Glutamatergic neuron (in vitro differentiated cells): ENCODE data around the gene ORAI3. TPM values are rescaled to one million over a fixed set of nuclear protein-coding genes. Genes with fewer than 3 reads are reported as not detected.

ENCODE experiments used
- DNase-seq: peaks from one replicate; pipeline ENCODE4 v3.0.0; 2022
- H3K27ac Mint-ChIP-seq: one replicate; pipeline ENCODE4 v1.8.0; 2020; ENCODE audit warnings: mild to moderate bottlenecking, mixed read lengths, inconsistent platforms; ENCODE audit not compliant: unreplicated experiment
- H3K27me3 Mint-ChIP-seq: one replicate; pipeline ENCODE4 v1.8.0; 2020; ENCODE audit warnings: mild to moderate bottlenecking, moderate library complexity, mixed read lengths, inconsistent platforms; ENCODE audit not compliant: unreplicated experiment
- H3K36me3 Mint-ChIP-seq: one replicate; pipeline ENCODE4 v1.8.0; 2020; ENCODE audit warnings: mild to moderate bottlenecking, mixed read lengths, inconsistent platforms; ENCODE audit not compliant: unreplicated experiment
- H3K4me1 Mint-ChIP-seq: one replicate; pipeline ENCODE4 v1.8.0; 2020; ENCODE audit warnings: mild to moderate bottlenecking, low read depth, mixed read lengths, inconsistent platforms; ENCODE audit not compliant: unreplicated experiment
- H3K4me3 Mint-ChIP-seq: one replicate; pipeline ENCODE4 v1.8.0; 2020; ENCODE audit warnings: mild to moderate bottlenecking, mixed read lengths, inconsistent platforms; ENCODE audit not compliant: unreplicated experiment
- H3K9me3 Mint-ChIP-seq: one replicate; pipeline ENCODE4 v1.8.0; 2020; ENCODE audit warnings: mild to moderate bottlenecking, moderate library complexity, mixed read lengths, inconsistent platforms; ENCODE audit not compliant: unreplicated experiment
- total RNA-seq: library from RNA; stranded (reverse); fragmentation: NEBNext Ultra II Directional; extraction: Animal tissue kit (Norgen Biotek cat#: 25700); gene quantifications from one replicate; pipeline ENCODE4 v1.2.1, GENCODE V29; 2021; ENCODE audit not compliant: unreplicated experiment
- TF ChIP-seq, protein P1 (sequence below): fragments of 200-600 bp; sonication (generic); IDR thresholded peaks from one replicate; pipeline ENCODE4 v1.5.0; 2021; ENCODE audit not compliant: partially characterized antibody, unreplicated experiment

The ORAI3 gene
- total RNA-seq, 1 donor from 2014 or later, result 5.1 TPM

- Mint-ChIP-seq H3K27ac (peak overlapping the region; percentile 25), H3K9me3 (peaks cover 8% of the 10 kb centered on the region), H3K4me1 (no peaks in the 10 kb centered on the region), H3K4me3 (no peak overlapping the region), H3K27me3 (peaks cover 6% of the 10 kb centered on the region), H3K36me3 (no peaks in the 10 kb centered on the region)
- DNase-seq, result no peak
- TF ChIP-seq, protein P1, sequence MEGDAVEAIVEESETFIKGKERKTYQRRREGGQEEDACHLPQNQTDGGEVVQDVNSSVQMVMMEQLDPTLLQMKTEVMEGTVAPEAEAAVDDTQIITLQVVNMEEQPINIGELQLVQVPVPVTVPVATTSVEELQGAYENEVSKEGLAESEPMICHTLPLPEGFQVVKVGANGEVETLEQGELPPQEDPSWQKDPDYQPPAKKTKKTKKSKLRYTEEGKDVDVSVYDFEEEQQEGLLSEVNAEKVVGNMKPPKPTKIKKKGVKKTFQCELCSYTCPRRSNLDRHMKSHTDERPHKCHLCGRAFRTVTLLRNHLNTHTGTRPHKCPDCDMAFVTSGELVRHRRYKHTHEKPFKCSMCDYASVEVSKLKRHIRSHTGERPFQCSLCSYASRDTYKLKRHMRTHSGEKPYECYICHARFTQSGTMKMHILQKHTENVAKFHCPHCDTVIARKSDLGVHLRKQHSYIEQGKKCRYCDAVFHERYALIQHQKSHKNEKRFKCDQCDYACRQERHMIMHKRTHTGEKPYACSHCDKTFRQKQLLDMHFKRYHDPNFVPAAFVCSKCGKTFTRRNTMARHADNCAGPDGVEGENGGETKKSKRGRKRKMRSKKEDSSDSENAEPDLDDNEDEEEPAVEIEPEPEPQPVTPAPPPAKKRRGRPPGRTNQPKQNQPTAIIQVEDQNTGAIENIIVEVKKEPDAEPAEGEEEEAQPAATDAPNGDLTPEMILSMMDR, result no peak
Observed at GRCh38 chr16:30991052-30991451, 42.2 kb downstream of the ORAI3 start.

DNA sequence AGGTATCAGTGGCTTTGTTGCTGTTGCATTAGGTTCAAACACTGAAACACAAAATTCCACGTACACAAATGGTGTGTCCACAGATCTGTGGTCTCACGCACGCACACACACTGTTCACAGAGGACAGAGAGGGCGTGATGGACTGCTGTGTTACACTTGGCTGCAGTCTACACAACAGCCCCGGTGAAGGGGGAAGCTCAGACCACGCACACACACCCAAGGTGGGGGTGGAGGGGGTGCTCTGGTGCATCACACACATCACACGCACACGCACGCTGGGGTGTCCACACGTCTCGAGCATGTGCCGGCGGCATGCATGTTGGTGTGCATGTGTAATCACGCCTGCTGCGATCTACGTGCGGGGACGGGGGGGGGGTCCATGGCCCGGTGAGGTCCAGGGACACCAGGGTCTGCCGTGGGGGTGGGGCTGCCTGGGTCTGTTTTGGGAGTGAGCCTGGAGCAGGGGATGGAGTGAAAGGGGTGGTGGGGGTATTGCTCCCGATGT is 43.5 kb downstream of the ORAI3 start:
- Mint-ChIP-seq H3K27ac (no peak overlapping the region), H3K27me3 (peaks cover 12% of the 10 kb centered on the region), H3K4me3 (no peak overlapping the region), H3K4me1 (no peaks in the 10 kb centered on the region), H3K9me3 (peaks cover 4% of the 10 kb centered on the region), H3K36me3 (no peaks in the 10 kb centered on the region)
- TF ChIP-seq, protein P1, result no peak
- DNase-seq, result no peak

GRCh38 chr16:30992931-30993816 is 44.3 kb downstream of the ORAI3 start:
- peaks cover 4% of the 10 kb centered on the region for H3K9me3 Mint-ChIP-seq
- TF ChIP-seq, protein P1, result no peak
- H3K4me1 Mint-ChIP-seq, result peaks cover 2% of the 10 kb centered on the region
- no peak overlapping the region for H3K27ac Mint-ChIP-seq
- DNase-seq, result no peak
- no peaks in the 10 kb centered on the region for H3K36me3 Mint-ChIP-seq
- H3K4me3 Mint-ChIP-seq, result no peak overlapping the region
- peaks cover 12% of the 10 kb centered on the region for H3K27me3 Mint-ChIP-seq

DNA sequence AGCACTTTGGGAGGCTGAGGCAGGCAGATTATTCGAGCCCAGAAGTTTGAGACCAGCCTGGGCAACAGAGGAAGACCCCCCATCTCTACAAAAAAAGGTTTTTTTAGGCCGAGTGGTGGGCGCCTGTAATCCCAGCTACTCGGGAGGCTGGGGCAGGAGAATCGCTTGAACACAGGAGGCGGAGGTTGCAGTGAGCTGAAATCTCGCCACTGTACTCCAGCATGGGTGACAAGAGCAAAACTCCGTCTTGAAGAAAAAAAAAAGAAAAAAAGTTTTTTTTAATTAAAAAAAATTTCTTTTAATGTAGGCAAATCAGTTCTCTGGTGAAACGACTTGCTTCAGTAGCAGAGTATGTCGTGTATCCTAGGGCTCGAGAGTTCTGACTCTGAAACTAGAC is 47.1 kb downstream of the ORAI3 start:
- DNase-seq, result no peak
- peak overlapping the region; percentile 77 for H3K4me3 Mint-ChIP-seq
- H3K9me3 Mint-ChIP-seq, result no peaks in the 10 kb centered on the region
- peaks cover 2% of the 10 kb centered on the region for H3K4me1 Mint-ChIP-seq
- TF ChIP-seq, protein P1, result no peak
- peaks cover 12% of the 10 kb centered on the region for H3K27me3 Mint-ChIP-seq
- H3K27ac Mint-ChIP-seq, result no peak overlapping the region
- no peaks in the 10 kb centered on the region for H3K36me3 Mint-ChIP-seq

DNA sequence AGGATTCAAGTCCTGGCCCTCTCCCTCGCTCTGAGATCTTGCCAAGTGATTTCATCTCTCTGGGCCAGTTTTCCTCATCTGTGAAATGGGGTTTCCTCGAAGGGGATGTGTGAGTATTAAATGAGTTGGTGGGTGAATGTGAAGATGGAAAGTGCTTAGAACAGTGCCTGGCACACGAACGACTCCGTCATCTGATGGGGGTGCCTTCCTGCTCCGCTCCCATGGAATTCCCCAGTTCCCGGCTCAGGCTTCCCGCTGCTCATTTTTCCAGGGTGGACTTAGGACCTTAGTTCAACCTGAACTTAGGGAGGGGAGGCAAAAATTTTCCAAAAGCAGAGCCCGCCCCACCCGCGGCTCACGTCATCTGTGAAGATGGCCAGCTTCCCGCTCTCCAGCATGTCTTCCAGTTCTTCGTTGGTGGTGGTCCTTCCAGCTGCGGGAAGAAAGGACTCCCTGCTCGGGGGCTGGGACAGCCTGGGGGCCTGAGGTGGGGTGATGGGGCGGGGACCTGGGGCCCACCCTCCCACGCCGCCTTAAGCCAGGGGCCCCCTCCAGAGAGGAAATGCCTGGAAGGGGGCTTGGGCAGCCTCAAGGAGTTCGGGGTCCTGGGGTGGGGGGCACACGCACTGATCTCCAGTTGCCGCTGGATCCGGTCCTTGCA is 47.6 kb downstream of the ORAI3 start:
- H3K4me1 Mint-ChIP-seq, result peaks cover 2% of the 10 kb centered on the region
- H3K27ac Mint-ChIP-seq, result peak overlapping the region; percentile 59
- no peaks in the 10 kb centered on the region for H3K9me3 Mint-ChIP-seq
- TF ChIP-seq, protein P1, result no peak
- H3K36me3 Mint-ChIP-seq, result no peaks in the 10 kb centered on the region
- no peak for DNase-seq
- peak overlapping the region; percentile 81 for H3K4me3 Mint-ChIP-seq
- H3K27me3 Mint-ChIP-seq, result peaks cover 7% of the 10 kb centered on the region
